GM19193 (cell line): ENCODE results near the gene CDKL4.

Experiments used
- POLR2A ChIP-seq: IDR thresholded peaks from 4 replicates; pipeline ENCODE4 v1.6.1; 2011; ENCODE audit not compliant: insufficient read depth, insufficient read length; ENCODE audit errors: extremely low read depth

Gene CDKL4

DNA sequence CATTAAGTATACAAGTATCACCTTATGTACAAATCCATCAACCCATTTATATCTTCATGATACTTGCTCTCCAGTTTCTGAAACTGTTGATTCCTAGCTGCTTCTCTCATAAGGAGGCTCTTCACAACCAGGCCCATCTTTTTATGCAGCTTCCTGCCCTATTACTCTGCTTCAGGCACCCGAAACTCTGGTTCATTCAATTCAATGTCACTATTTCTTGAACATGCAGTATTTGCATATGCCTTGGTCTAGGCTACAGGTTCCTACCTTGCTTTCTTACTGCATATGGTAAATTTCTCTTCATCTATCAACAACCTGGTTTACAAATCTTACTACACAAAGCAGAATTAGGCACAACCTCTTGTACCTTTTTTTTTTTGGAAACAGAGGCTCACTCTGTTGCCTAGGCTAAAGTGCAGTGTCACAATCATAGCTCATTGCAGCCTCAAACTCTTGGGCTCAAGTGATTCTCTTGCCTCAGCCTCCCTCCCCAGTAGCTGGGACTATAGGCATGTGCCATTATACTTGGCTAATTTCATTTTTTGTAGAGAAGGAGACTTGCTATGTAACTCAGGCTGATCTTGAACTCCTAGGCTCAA, 2.7 kb upstream of the CDKL4 start:
- TF ChIP-seq POLR2A: no peak

DNA sequence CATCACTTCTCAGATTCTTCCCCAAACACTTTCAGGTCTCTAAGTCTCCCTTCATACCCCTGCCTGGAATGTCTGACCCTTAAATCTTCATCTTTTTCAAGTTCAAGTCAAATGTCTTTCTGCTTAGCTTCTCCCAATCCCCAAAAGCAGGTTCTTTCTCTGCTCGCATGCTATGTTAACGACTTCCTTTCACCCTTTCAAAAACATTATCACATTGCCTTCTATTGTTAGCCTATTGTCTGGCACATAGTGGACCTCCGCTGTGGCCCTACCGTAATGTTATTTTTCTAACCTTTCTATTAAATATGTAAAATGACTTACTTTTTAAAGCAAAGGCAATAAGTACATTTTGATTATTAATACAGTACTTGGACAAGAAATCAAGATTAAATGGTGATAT, 2.2 kb downstream of the CDKL4 start:
- no peak for TF ChIP-seq POLR2A

DNA sequence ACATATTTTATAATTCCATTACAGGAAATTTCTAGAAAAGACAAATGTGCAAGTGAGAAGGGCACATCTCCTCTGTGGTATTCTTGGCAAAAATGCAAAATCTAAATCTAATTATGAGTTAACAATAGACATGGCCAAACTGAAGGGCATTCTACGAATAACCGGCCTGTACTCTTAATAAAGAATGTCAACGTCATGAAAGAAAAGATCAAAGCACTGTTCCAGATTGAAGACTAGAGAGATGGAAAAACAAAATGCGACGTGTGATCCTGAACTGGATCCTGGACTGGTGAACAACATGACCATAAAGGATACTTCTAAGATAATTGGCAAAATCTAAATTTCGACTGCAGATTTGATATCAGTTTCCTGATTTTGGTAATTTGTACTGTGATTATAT, 3.0 kb downstream of the CDKL4 start:
- no peak for TF ChIP-seq POLR2A

DNA sequence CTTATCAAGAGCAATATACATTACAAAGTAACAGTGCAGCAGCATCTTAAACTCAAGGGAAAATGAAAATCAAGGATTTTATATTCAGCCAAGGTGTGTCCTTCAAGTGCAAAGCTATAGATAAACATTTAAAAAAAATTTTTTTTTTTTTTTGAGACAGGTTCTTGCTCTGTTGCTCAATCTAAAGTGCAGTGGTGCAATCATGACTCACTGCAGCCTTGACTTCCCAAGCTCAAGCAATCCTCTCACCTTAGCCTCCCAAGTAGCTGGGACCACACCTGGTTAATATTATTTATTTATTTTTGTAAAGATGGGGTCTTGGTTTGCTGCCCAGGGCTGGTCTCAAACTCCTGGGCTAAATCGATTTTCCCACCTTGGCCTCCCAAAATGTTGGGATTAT, 9.0 kb downstream of the CDKL4 start:
- no peak for TF ChIP-seq POLR2A

DNA sequence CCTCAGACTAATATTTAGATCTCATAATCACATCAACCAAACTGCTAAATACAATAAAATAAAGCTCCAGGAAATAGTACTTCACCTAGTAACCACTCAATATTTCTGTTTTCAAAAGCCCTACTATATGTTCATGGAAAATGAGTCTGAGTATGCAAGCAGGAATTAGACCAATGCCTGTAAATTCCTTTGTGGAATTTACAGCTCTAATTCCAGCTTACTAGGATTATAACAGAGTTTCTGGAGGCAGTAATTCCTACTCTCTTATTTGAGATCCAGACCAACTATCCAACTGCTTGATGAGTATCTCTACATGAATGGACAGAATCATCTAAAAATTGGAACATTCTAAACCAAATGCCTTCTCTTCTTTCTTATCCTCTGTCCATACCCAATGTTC, 11.6 kb downstream of the CDKL4 start:
- no peak for TF ChIP-seq POLR2A

DNA sequence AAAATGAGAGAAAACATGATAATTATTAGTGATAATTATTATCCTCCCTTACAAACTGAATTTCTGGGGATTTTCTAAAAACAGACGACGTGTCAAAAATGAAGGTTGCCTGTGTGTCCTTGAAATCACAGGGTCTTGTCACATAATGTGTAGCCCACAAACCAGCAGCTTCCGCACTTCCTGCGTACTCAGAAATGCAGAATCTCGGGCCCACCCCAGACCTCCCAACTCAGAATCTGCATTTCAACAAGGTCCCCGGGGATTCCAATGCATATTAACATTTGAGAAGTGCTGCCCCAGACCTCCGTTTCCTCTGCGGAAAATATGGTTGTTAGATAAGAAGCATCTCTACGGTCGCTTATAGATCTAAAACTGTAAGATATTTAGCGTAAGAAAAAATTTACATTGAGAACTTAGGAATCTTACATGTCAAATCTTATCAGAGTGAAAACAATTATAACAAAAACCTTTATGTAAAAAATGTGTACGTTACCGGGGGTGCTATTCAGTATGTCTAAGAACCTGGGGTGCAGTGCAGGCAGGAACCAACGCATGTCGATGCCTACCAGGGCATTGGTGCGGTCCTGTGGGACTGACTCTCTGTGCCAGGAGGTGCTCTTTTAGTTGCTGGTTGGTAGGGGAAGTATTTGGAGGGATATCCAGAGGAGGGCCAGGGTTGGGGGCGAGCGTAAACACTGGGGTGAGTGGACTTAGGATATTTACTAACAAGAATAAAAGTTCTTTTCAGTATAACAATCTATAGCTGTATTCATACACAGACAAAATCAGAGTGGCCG, 15.2 kb downstream of the CDKL4 start:
- no peak for TF ChIP-seq POLR2A

DNA sequence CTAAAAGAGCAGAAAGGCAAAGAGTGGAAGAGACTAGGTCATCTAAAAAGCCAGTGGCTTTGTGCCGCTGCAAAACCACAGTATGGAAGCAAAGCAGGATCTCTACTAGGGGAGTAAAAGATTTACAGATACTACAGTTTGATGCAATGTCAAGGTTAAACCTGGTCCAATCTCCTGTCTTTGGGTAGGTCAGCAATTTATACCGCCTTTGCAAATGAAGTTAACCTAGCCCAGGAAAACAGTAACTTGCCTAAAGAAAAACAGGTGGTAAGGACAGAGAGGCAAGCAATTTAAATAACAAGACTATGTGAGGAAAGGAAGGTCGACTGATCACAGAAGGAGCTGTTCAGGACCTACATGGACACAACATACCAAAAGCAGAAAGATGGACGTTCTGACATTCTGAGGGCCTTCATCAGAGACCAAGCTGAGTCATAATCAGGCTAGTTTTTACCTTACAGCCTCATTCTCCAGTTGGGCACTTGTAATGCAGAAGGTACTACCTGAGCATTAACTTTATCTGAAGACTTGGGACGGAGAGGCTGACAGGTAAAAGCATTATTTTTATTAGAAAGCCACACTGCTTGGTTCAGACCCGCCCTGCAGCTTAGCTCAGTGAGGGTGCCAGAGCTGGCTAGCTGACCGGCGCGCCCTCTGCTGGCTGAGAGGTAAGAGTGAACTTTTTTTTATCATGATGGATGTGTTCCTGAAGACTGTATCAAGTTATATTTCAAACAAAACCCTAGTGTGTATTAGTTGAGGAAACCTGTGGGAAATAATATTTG, 15.9 kb downstream of the CDKL4 start:
- TF ChIP-seq POLR2A: no peak

DNA sequence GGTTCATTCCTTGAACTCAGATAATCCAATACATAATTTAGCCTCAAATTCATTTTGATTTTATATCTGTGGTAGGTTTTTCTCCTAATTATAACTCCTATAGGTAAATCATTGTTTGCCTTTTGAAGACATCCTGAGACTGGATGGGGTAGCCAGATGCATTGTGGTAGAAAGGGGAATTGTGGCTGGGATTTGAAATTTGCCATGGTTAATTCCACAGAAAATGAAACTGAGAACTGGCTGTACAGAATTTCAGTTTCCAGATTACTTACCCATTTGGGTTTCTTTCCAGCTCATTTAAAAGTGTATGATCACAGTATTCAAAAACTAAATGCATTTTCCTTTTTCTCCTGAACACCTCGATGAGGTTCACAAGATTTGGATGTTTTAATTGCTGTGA, 18.2 kb downstream of the CDKL4 start:
- no peak for TF ChIP-seq POLR2A

DNA sequence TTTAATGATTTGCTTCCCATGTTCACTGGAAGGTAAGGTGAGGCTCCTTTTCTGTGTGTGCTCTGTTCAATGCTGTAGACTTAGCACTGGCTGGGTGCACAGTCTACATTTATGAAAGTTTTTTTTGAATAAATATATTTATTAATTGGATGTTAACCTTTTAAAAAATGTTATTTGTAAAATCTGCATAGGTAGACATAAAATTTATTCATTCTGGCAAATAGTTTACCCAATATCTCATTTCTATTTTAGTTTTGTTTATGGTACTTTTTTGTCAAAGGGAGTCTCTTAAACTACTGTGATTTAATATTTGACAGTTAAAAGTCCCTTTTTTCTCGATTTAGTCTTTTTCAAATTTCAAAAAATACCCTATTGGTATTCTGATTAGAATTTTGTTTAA, 19.9 kb downstream of the CDKL4 start:
- no peak for TF ChIP-seq POLR2A

DNA sequence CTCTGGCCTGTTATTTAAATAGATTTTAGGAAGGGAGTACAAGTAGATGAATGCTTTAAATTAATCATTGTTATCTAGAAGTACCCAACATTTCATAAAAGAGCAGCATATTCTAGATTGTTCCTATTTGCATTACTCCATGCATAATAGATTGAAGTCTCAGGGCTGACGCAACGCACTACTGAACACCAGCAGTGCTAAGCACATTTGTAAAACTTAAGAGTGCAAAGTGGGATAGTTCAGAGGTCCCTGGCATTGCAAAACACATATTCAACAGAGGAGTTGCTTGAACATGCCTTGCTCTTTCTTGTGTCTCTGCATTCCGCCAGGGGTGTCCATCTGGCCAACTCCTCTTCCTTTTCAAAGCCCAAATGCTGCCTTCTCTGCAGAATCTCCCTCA, 22.3 kb downstream of the CDKL4 start:
- TF ChIP-seq POLR2A: no peak

DNA sequence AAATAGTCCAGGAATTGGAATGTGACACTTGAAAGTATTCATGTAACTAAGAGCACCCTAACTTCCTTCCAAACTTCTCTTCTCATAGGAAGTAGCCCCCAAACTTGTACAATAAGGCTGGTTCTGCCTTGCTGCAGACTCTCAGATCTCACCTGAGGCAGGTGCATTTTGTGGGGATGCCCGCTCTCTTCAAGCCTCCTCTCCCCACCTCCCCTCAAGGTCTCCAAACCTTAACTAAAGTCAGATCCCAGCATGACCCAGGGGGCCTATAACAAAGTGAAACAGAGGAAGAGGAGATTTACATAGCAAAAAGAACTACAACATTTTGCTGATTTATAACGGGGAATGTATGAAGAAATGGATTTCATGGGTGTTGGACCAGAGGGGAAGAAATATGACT, 23.6 kb downstream of the CDKL4 start:
- no peak for TF ChIP-seq POLR2A

DNA sequence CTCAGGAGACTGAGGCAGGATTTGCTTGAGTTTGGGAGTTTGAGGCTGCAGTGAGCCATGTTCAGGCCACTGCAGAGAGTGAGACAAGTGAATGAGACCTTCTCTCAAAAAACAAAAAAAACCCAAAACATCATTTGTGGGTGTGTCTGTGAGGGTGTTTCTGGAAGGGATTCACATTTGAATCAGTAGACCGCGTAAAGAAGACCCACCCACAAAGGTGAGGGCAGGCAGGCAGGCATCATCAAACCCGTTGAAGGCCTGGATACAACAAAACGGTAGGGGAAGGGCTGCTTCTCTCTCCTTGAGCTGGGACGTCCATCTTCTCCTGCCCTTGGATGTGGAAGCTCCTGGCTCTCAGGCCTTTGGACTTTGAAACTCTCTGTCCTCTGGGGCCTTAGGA, 25.4 kb downstream of the CDKL4 start:
- TF ChIP-seq POLR2A: no peak

DNA sequence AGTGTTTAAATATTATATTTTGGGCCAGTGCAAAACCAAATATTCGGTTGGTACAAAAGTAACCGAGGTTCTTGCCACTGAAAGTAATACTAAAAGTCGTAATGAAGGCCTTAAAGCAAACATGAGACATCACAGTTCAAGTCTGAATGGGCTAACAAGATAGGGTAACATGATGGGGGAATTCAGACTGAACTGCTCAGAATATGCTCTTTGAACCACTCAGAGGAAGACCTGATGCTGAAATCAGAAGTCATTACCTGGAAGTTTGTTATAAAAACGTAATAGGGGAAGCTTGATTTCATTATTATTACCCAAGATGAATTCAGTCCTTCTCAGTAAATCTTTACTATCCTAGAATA, 26.6 kb downstream of the CDKL4 start:
- no peak for TF ChIP-seq POLR2A

DNA sequence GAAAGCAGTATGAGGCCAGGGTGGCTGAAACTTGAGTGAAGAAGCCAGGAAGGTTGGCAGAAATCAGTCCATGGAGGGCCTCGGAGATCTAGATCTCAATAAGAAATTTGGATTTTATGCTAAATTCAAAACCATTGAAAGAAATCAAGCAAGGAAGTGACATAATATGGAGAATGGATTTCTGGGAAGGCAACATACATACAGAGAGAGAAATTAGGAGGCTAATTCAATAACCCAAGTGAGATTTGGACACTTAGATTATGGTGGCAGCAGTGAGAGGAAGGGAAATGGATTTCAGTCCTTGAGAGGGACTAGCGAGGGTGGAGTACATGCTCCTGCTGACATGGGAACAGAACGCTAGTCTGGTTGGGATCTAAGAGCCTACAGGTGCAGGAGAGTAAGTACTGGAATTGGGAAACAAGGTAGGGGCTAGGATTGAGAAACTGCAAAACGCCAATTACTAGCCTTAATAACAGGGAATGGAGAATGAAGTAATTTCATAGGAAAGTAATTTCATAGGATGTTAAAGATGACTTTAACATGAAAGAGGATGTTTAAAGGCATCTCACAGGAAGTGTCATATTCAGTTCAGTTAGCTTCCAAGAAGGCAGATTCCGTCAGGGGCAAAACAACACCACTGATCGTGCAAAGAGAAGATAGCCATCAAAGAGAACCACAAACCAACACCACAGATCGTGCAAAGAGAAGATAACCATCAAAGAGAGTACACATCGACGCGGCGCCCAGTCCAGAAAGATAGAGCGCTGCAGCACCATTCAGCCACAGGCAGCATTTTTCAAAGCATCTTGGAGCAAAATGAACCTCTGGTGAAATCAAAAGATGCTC, 27.2 kb downstream of the CDKL4 start:
- no peak for TF ChIP-seq POLR2A

DNA sequence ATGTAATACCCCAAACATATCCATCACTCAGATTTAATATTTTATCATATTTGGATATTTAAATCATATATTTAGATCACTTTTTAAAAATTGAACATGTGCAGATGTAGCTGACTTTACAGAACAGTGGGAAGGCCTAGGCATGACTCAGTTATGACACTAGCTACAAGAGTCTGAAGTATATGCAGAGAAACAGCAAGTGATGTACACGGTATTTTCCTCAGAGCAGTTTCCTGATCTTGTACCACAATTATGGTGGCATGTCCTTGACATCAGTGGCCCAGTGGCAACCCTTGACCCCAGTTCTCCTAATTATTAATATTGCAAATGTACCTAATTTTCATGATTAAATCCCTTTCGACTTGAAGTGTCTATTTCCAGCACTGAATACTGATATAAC, 28.2 kb downstream of the CDKL4 start:
- TF ChIP-seq POLR2A: no peak
